DOHH2 (cell line): Measurements from ENCODE around the gene SLC19A1.
"Not testable (repeated sequence)": the region's sequence is repeated elsewhere in the genome, so short reads cannot be mapped to it uniquely, and the experiment has no call there.

Experiments
- H3F3A ChIP-seq: fragments of 200-600 bp; sonication (generic), shearing (Covaris generic); 2 replicates; pipeline ENCODE4 v1.6.0; 2016; ENCODE audit warnings: antibody characterized with exemption, mild to moderate bottlenecking; ENCODE audit not compliant: control insufficient read depth, insufficient read depth
- H3K27ac ChIP-seq: fragments of 200-600 bp; sonication (generic); 2 replicates; pipeline ENCODE4 v1.5.1; 2014; ENCODE audit warnings: low read depth, mild to moderate bottlenecking, low read length, moderate library complexity
- H3K27me3 ChIP-seq: fragments of 200-600 bp; sonication (generic); 2 replicates; pipeline ENCODE4 v1.6.1; 2014; ENCODE audit warnings: mild to moderate bottlenecking, low read length, mixed read lengths; ENCODE audit not compliant: control insufficient read depth
- H3K36me3 ChIP-seq: fragments of 200-600 bp; sonication (generic); 2 replicates; pipeline ENCODE4 v1.6.1; 2014; ENCODE audit warnings: mild to moderate bottlenecking, low read length, moderate library complexity, mixed read lengths; ENCODE audit not compliant: control insufficient read depth
- H3K4me1 ChIP-seq: fragments of 200-600 bp; sonication (generic); 2 replicates; pipeline ENCODE4 v1.6.1; 2014; ENCODE audit warnings: mild to moderate bottlenecking, low read length, mixed read lengths; ENCODE audit not compliant: control insufficient read depth
- H3K4me2 ChIP-seq: fragments of 200-600 bp; sonication (generic); 2 replicates; pipeline ENCODE4 v1.6.0; 2014; ENCODE audit warnings: mild to moderate bottlenecking, low read length, moderate library complexity
- H3K4me3 ChIP-seq: fragments of 200-600 bp; sonication (generic); 2 replicates; pipeline ENCODE4 v1.5.1; 2014; ENCODE audit warnings: mild to moderate bottlenecking, low read length, mixed read lengths
- H3K79me2 ChIP-seq: fragments of 200-600 bp; sonication (generic); 2 replicates; pipeline ENCODE4 v1.6.1; 2014; ENCODE audit warnings: mild to moderate bottlenecking, low read length, mixed read lengths; ENCODE audit not compliant: control insufficient read depth
- H3K9me2 ChIP-seq: fragments of 200-600 bp; sonication (generic); replicated peaks from 2 replicates; pipeline ENCODE4 v1.6.1; 2014; ENCODE audit warnings: mild to moderate bottlenecking, low read length, mixed read lengths; ENCODE audit not compliant: control insufficient read depth
- H3K9me3 ChIP-seq: fragments of 200-600 bp; sonication (generic); 2 replicates; pipeline ENCODE4 v1.6.1; 2014; ENCODE audit warnings: antibody characterized with exemption, low read length, mixed read lengths; ENCODE audit not compliant: control insufficient read depth, insufficient read depth
- H4K20me1 ChIP-seq: fragments of 200-600 bp; sonication (generic); 2 replicates; pipeline ENCODE4 v1.6.0; 2014; ENCODE audit warnings: low read depth, mild to moderate bottlenecking, antibody characterized with exemption, low read length, moderate library complexity; ENCODE audit not compliant: control insufficient read depth, insufficient read depth
- EZH2phosphoT487 ChIP-seq: fragments of 200-600 bp; sonication (generic); IDR thresholded peaks from 2 replicates; pipeline ENCODE4 v1.6.1; 2017; ENCODE audit warnings: borderline replicate concordance, mild to moderate bottlenecking, antibody characterized with exemption, low read length, moderate library complexity, mixed read lengths
- TF ChIP-seq, protein P1 (sequence below): fragments of 200-600 bp; sonication (generic); IDR thresholded peaks from one replicate; pipeline ENCODE4 v1.5.1; 2014; ENCODE audit warnings: antibody characterized with exemption, mild to moderate bottlenecking, low read depth, low read length; ENCODE audit not compliant: poor library complexity, severe bottlenecking

SLC19A1 gene

DNA sequence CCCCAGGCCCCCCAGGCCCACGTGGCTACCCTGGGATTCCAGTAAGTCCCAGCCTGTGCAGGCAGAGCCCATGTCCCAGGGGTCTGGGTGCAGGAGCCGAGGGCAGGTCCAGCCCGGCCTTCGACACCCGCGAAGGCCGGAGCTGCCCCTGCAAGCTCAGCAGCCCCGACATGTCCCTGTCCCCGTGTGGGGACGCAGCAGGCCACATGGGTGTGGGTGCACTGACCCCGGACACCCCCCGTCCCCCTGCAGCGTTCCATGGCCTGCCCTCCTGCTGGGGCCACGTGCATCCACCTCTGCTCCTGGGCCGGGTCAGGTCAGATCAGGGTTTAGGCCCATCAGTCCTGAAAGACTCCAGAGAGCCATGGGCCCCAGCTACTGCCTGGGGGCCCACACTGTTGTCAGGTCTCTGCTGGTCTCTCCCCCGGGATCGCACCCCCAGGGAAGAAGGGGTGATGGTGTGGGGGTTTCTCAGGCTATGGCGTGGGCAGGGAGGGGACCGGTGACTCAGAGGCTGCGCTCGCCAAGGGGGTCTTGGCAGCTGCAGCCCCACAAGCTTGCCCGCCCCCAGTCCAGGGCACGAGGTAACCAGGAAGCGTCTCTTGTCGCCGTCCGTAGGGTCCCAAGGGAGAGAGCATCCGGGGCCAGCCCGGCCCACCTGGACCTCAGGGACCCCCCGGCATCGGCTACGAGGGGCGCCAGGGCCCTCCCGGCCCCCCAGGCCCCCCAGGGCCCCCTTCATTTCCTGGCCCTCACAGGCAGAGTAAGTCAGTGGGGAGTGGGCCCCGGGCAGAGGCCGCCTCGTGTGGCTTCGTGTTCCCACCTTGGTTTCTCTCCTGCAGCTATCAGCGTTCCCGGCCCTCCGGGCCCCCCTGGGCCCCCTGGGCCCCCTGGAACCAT lies 37.5 kb downstream of the SLC19A1 start:
- no peaks in the 10 kb centered on the region for H3K9me2 ChIP-seq
- no peak overlapping the region for H3K4me2 ChIP-seq
- no peak overlapping the region for H3K4me3 ChIP-seq
- no peaks in the 10 kb centered on the region for H3F3A ChIP-seq
- no peaks in the 10 kb centered on the region for H3K36me3 ChIP-seq
- no peaks in the 10 kb centered on the region; the same call in 1 of the 2 replicates for H3K9me3 ChIP-seq
- TF ChIP-seq EZH2phosphoT487 = no peak
- TF ChIP-seq, protein P1, sequence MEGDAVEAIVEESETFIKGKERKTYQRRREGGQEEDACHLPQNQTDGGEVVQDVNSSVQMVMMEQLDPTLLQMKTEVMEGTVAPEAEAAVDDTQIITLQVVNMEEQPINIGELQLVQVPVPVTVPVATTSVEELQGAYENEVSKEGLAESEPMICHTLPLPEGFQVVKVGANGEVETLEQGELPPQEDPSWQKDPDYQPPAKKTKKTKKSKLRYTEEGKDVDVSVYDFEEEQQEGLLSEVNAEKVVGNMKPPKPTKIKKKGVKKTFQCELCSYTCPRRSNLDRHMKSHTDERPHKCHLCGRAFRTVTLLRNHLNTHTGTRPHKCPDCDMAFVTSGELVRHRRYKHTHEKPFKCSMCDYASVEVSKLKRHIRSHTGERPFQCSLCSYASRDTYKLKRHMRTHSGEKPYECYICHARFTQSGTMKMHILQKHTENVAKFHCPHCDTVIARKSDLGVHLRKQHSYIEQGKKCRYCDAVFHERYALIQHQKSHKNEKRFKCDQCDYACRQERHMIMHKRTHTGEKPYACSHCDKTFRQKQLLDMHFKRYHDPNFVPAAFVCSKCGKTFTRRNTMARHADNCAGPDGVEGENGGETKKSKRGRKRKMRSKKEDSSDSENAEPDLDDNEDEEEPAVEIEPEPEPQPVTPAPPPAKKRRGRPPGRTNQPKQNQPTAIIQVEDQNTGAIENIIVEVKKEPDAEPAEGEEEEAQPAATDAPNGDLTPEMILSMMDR = no peak
- no peaks in the 10 kb centered on the region for H4K20me1 ChIP-seq
- H3K79me2 ChIP-seq = no peaks in the 10 kb centered on the region
- H3K4me1 ChIP-seq = no peaks in the 10 kb centered on the region
- no peak overlapping the region for H3K27ac ChIP-seq
- H3K27me3 ChIP-seq = no peaks in the 10 kb centered on the region

DNA sequence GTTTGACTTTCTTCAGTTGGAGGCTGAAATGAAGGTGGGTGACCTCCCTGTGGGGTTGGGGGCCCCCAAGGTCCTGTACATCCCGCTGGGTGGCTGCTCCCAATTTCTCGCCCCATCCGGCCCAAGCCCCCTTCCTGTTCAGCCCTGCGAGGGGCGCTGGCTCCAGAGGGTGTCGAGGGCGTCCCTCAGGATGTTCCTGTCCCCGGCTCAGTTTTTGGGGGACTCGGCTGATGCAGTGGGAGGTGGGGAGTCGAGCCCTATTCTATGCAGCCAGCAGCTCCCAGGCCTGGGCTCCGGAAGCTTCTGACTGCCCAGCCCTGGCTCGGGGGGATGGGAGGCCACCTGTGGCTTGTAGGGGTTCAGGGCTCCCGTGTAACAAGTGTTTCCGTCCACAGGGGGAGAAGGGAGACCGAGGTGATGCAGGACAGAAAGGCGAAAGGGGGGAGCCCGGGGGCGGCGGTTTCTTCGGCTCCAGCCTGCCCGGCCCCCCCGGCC lies 38.2 kb downstream of the SLC19A1 start:
- H3K4me3 ChIP-seq = no peak overlapping the region
- H4K20me1 ChIP-seq = no peaks in the 10 kb centered on the region
- TF ChIP-seq, protein P1 = no peak
- no peak for TF ChIP-seq EZH2phosphoT487
- H3K36me3 ChIP-seq = no peaks in the 10 kb centered on the region
- no peak overlapping the region for H3K4me2 ChIP-seq
- no peak overlapping the region for H3K27ac ChIP-seq
- no peaks in the 10 kb centered on the region for H3K27me3 ChIP-seq
- no peaks in the 10 kb centered on the region for H3K9me2 ChIP-seq
- H3K9me3 ChIP-seq = no peaks in the 10 kb centered on the region; the same call in 1 of the 2 replicates
- H3K79me2 ChIP-seq = no peaks in the 10 kb centered on the region
- H3F3A ChIP-seq = no peaks in the 10 kb centered on the region
- H3K4me1 ChIP-seq = no peaks in the 10 kb centered on the region

DNA sequence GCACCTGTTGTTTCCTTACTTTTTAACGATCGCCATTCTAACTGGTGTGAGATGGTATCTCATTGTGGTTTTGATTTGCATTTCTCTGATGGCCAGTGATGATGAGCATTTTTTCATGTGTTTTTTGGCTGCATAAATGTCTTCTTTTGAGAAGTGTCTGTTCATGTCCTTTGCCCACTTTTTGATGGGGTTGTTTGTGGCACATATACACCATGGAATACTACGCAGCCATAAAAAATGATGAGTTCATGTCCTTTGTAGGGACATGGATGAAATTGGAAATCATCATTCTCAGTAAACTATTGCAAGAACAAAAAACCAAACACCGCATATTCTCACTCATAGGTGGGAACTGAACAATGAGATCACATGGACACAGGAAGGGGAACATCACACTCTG lies 39.0 kb downstream of the SLC19A1 start:
- not testable (repeated sequence) for H3K27ac ChIP-seq, H3K36me3 ChIP-seq, H3K79me2 ChIP-seq, H3F3A ChIP-seq, H3K4me1 ChIP-seq, H3K27me3 ChIP-seq, H3K9me2 ChIP-seq, H4K20me1 ChIP-seq, H3K9me3 ChIP-seq, H3K4me2 ChIP-seq, H3K4me3 ChIP-seq

DNA sequence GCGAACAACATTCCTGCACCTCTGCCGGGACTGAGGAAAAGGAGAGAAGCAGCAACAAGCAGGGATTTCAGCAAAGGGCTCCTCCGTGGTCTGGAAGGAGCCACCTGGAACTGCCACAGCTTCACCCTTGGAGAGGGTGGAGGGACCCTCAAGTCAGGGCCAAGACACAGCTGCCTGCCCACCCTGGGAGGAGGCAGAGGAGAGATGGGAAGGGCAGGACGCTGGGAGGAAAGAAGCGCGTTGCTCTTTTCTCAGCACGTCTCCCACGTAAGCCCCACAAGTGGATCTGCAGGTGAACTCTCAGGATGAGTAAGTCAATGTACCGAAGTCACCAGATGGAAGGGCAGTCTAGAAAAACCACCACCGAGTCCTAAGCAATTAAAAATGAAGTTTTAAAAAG lies 39.6 kb downstream of the SLC19A1 start:
- Histone ChIP-seq H3K36me3 (no peaks in the 10 kb centered on the region), H3K4me1 (no peaks in the 10 kb centered on the region)
- TF ChIP-seq, protein P1 = no peak

More for the DNA sequence above, 39.6 kb downstream of the SLC19A1 start:
- H3K4me3 ChIP-seq = no peak overlapping the region
- no peaks in the 10 kb centered on the region for H4K20me1 ChIP-seq
- no peaks in the 10 kb centered on the region for H3F3A ChIP-seq
- no peak overlapping the region for H3K27ac ChIP-seq
- H3K27me3 ChIP-seq = no peaks in the 10 kb centered on the region
- H3K79me2 ChIP-seq = no peaks in the 10 kb centered on the region
- no peak overlapping the region for H3K4me2 ChIP-seq
- H3K9me2 ChIP-seq = no peaks in the 10 kb centered on the region
- no peaks in the 10 kb centered on the region; the same call in 1 of the 2 replicates for H3K9me3 ChIP-seq
